Immature natural killer cell (primary cell): ENCODE data around the gene GOLGA8Q. TPM values are rescaled to one million over a fixed set of nuclear protein-coding genes. Genes with fewer than 3 reads are reported as not detected.

ENCODE experiments used
- polyA plus RNA-seq, 3 donors: library from polyadenylated mRNA; unstranded; fragments of 300-500 nt; fragmentation: Illumina TruSeq; gene quantifications; one replicate each; pipeline ENCODE4 v1.2.3, GENCODE V29; 2021

GOLGA8Q gene
- polyA plus RNA-seq, 3 donors from 2014 or later: 0.43 to 1.6 (median 0.52) TPM

Other genes starting within 250 kb of the GOLGA8Q start
- 1 to 10 TPM in 1 of 3 donors, not detected in 2; 3.2 TPM for gene CHRFAM7A, start 158.5 kb upstream of the GOLGA8Q start, polyA plus RNA-seq
- 1 to 10 TPM in 2 of 3 donors, under 1 TPM in 1; 0.70 to 2.6 (median 1.8) TPM for gene GOLGA8R, start 137.8 kb upstream of the GOLGA8Q start, polyA plus RNA-seq
- gene GOLGA8H, start 52.0 kb downstream of the GOLGA8Q start, polyA plus RNA-seq: not detected